ENCODE results near the gene MAPK8. TPM values are rescaled to one million over a fixed set of nuclear protein-coding genes. Genes with fewer than 3 reads are reported as not detected.

MAPK8 gene
- total RNA-seq, 1 experiment from 2014 or later = 52.9 TPM

DNA sequence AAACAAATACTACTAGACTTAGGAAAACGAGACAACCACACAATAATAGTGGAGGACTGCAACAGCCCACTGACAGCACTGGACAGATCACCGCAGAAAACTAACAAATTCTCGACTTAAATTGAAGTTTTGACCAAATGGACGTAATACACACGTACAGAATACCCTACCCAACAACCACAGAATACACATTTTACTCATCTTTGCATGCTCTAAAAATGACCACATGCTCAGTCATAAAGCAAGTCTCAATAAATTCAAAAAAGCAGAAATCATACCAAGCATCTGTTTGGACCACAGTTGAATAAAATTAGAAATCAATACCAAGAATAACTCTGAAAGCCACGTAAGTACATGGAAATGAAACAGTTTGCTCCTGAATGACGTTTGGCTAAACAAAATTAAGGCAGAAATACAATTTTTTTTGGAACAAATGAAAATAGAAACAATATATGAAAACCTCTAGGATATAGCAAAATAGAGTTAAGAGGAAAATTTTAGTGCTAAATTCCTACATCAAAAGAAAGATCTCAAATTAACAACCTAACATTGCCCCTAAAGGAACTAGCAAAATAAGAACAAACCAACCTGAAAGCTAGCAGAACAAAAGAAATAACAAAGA is 30.6 kb downstream of the MAPK8 start:
- CTCF ChIA-PET = no interaction called here

DNA sequence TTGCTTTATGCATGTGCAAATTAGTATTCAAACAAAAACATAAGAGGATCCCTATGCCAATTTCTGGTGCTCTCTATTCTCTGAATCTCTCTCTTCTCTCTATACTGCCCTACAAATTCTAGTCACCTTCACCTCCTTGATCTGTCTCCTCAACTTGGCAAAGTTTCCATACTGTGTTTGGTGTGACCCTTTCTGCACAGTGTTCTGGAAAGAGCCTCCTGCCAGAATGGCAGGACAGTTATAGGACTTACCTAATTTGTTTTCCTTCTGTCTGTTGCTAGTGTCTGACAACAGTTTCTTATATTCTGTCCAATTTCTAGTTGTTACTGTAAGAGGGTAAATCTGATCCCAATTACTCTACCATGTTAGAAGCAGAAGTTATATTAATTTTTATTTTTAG is 34.3 kb downstream of the MAPK8 start:
- DNase-seq (ENCODE audit: low spot score) = no peak
- Mint-ChIP-seq H3K27ac (no peak overlapping the region), H3K27me3 (ENCODE audit: low read depth) (no peaks in the 10 kb centered on the region), H3K36me3 (no peaks in the 10 kb centered on the region), H3K4me1 (peaks cover 38% of the 10 kb centered on the region), H3K9me3 (peaks cover 4% of the 10 kb centered on the region; the same call in 1 of the 2 replicates), H3K4me3 (no peak overlapping the region)
- POLR2A ChIA-PET = no interaction called here
- CTCF ChIA-PET = interaction anchor here (1.3 kb wide), 1 partner anchor 196 kb away, joined by 3 read pairs; no protein-coding TSS in a partner anchor
- no peak for ATAC-seq
- TF ChIP-seq TEAD4 (CRISPR knock-in tag; IDR thresholded peaks at IDR 0.05) (no peak), HMGA2 (CRISPR knock-in tag; IDR thresholded peaks at IDR 0.05) (no peak), SP1 (CRISPR knock-in tag; conservative IDR thresholded peaks at IDR 0.05) (no peak), GABPB1 (CRISPR knock-in tag; IDR thresholded peaks at IDR 0.05) (no peak), NR3C1 (CRISPR knock-in tag; conservative IDR thresholded peaks at IDR 0.05; ENCODE audit: low read depth) (no peak), ZNF219 (CRISPR knock-in tag; IDR thresholded peaks at IDR 0.05; ENCODE audit: borderline replicate concordance) (no peak), JAZF1 (CRISPR knock-in tag; IDR thresholded peaks at IDR 0.05) (no peak)
- TF ChIP-seq, protein P1, sequence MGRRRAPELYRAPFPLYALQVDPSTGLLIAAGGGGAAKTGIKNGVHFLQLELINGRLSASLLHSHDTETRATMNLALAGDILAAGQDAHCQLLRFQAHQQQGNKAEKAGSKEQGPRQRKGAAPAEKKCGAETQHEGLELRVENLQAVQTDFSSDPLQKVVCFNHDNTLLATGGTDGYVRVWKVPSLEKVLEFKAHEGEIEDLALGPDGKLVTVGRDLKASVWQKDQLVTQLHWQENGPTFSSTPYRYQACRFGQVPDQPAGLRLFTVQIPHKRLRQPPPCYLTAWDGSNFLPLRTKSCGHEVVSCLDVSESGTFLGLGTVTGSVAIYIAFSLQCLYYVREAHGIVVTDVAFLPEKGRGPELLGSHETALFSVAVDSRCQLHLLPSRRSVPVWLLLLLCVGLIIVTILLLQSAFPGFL (CRISPR knock-in tag; IDR thresholded peaks at IDR 0.05; ENCODE audit: borderline replicate concordance) = no peak

More for the DNA sequence above, 30.6 kb downstream of the MAPK8 start:
- DNase-seq (ENCODE audit: low spot score) (no peak), ATAC-seq (no peak)
- no peak overlapping the region for H3K27ac Mint-ChIP-seq
- peaks cover 11% of the 10 kb centered on the region for H3K36me3 Mint-ChIP-seq
- H3K4me3 Mint-ChIP-seq = no peak overlapping the region
- TF ChIP-seq TP53 (CRISPR knock-in tag; IDR thresholded peaks at IDR 0.05) = no peak
- no peak for TF ChIP-seq CREM (CRISPR knock-in tag; IDR thresholded peaks at IDR 0.05)
- TF ChIP-seq, protein P2, sequence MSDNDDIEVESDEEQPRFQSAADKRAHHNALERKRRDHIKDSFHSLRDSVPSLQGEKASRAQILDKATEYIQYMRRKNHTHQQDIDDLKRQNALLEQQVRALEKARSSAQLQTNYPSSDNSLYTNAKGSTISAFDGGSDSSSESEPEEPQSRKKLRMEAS (CRISPR knock-in tag; IDR thresholded peaks at IDR 0.05) = no peak
- no peak for TF ChIP-seq ZNF219 (CRISPR knock-in tag; IDR thresholded peaks at IDR 0.05; ENCODE audit: borderline replicate concordance)
- TF ChIP-seq TEAD1 (CRISPR knock-in tag; IDR thresholded peaks at IDR 0.05) = no peak
- no peak for TF ChIP-seq ZNF138 (CRISPR knock-in tag; conservative IDR thresholded peaks at IDR 0.05)
- TF ChIP-seq, protein P3, sequence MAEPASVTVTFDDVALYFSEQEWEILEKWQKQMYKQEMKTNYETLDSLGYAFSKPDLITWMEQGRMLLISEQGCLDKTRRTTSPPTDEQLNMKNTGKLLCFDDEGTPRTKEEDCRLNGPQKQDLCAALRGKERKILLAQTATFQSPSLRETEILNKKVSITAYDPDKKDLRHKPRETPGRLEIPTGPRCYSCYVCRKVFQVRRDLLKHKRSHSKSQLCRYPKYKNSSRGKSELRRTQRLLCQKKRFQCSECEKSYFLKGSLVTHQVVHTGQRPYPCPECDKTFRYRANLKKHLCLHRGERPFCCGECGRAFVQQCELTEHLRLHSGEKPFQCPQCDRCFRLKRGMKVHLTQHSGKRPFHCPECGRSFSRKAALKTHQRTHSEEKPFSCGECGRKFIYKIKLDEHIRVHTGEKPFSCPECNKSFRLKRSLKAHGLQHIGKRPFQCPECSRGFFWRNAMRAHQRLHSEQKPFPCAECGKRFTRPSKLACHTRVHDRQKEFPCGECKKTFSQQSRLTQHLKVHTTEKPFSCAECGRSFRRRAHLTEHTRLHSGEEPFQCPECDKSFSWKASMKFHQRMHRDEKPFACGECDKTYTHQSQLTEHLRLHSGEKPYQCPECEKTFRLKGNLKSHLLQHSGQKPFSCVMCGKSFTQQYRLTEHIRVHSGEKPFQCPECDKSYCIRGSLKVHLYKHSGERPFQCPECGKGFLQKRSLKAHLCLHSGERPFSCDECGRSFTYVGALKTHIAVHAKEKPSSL (CRISPR knock-in tag; conservative IDR thresholded peaks at IDR 0.05) = no peak
- TF ChIP-seq ZNF423 (CRISPR knock-in tag; IDR thresholded peaks at IDR 0.05) = no peak
- TF ChIP-seq HMGA2 (CRISPR knock-in tag; IDR thresholded peaks at IDR 0.05) = no peak
- no peak for TF ChIP-seq NR1H2 (CRISPR knock-in tag; IDR thresholded peaks at IDR 0.05)
- TF ChIP-seq, protein P4, sequence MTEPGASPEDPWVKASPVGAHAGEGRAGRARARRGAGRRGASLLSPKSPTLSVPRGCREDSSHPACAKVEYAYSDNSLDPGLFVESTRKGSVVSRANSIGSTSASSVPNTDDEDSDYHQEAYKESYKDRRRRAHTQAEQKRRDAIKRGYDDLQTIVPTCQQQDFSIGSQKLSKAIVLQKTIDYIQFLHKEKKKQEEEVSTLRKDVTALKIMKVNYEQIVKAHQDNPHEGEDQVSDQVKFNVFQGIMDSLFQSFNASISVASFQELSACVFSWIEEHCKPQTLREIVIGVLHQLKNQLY (CRISPR knock-in tag; IDR thresholded peaks at IDR 0.05) = no peak
- TF ChIP-seq CBFB (CRISPR knock-in tag; IDR thresholded peaks at IDR 0.05; ENCODE audit: low read depth) = no peak
- TF ChIP-seq GRHL2 (CRISPR knock-in tag; IDR thresholded peaks at IDR 0.05; ENCODE audit: insufficient replicate concordance, severe bottlenecking) = no peak
- TF ChIP-seq, protein P5, sequence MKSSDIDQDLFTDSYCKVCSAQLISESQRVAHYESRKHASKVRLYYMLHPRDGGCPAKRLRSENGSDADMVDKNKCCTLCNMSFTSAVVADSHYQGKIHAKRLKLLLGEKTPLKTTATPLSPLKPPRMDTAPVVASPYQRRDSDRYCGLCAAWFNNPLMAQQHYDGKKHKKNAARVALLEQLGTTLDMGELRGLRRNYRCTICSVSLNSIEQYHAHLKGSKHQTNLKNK (CRISPR knock-in tag; IDR thresholded peaks at IDR 0.05) = no peak
- TF ChIP-seq SP1 (CRISPR knock-in tag; conservative IDR thresholded peaks at IDR 0.05) = no peak
- TF ChIP-seq, protein P6, sequence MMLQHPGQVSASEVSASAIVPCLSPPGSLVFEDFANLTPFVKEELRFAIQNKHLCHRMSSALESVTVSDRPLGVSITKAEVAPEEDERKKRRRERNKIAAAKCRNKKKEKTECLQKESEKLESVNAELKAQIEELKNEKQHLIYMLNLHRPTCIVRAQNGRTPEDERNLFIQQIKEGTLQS (CRISPR knock-in tag; conservative IDR thresholded peaks at IDR 0.05) = no peak
- no peaks in the 10 kb centered on the region for H3K27me3 Mint-ChIP-seq (ENCODE audit: low read depth)
- H3K4me1 Mint-ChIP-seq = peaks cover 22% of the 10 kb centered on the region
- peaks cover 11% of the 10 kb centered on the region for H3K9me3 Mint-ChIP-seq
- POLR2A ChIA-PET = no interaction called here
